HG03064 (cell line): ENCODE results near the gene NAA25.
"Not testable (repeated sequence)": the region's sequence is repeated elsewhere in the genome, so short reads cannot be mapped to it uniquely, and the experiment has no call there.

Experiments
- ATAC-seq: cut with Tn5 transposase; IDR thresholded peaks from one replicate; pipeline ENCODE4 v1.9.1; 2021; ENCODE audit warnings: low read depth; ENCODE audit not compliant: unreplicated experiment

Gene NAA25

GRCh38 chr12:112011685-112012084, 96.9 kb downstream of the NAA25 start:
- ATAC-seq = no peak

DNA sequence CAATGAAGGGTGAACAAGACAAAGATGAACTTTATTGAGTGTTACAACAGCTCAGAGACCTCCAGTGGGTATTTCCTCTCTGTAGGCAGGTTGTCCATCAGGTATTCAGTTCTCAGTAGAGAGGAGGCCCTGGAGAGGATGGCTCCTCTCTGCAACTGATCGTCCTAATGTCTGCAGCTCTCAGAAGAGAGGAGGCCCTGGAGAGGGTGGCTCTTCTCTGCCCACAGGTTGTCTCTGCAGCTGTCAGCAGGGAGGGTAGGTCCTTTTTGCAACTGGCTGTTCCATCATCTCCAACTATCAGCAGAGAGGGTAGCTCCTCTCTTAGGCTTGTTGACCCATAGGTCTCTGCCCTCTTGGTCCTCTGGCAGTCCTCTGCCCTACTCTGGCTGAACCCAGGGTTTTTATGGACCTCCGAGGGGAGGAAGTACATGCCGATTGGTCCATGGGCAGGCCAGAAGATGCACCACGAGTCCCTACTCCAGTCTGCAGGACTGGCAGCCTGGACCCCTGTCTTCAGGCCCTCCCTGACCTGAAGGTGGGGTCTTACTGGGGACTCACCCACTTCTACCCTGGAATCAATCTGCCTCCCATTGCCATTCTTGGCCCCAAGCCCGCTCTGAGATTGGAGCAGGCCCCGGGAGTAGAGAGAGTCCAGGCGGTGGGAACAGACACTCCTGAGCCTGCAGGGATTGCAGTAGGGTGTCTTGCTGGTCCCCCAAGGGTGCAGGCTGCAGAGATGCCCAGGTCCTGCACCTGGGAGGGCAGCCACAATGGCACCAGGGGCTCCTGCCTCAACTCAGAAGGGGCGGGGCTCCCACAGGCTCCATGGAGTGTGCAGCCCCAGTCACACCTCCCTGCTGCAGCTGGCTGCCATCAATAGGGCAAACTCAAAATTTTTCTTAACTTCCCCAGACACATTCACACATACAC, 97.9 kb downstream of the NAA25 start:
- ATAC-seq = no peak

GRCh38 chr12:112009596-112009995, 99.0 kb downstream of the NAA25 start:
- ATAC-seq = not testable (repeated sequence)

DNA sequence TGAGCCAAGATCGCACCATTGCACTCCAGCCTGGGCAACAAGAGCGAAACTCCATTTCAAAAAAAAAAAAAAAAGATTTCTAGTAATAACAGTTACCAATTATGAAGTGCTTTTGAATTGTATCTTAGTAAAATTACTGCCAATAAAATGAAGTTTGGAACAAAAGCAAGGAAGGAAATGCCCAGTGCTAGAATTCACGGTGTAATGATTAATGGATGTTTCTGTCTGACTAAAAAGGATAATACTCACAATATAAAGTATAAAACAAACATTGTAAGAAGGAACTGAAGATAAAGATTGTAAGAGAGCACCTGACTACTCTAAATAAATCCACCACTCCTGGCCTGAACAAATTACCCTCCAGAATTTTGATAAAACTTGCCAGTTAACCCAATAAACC, 99.7 kb downstream of the NAA25 start:
- ATAC-seq = no peak

DNA sequence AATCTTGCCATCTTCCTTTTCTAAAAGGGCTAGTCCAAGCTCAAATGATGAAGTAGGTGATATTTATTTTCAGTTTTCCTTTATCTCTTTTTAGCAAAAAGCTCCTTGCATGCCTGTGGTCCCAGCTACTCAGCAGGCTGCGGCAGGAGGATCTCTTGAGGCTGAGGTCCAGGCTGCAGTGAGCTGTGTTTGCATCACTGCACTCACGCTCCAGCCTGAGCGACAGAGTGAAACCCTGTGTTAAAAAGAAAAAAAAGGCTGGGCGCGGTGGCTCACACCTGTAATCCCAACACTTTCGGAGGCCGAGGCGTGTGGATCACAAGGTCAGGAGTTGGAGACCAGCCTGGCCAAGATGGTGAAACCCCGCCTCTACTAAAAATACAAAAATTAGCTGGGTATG, 100.6 kb downstream of the NAA25 start:
- ATAC-seq = no peak

DNA sequence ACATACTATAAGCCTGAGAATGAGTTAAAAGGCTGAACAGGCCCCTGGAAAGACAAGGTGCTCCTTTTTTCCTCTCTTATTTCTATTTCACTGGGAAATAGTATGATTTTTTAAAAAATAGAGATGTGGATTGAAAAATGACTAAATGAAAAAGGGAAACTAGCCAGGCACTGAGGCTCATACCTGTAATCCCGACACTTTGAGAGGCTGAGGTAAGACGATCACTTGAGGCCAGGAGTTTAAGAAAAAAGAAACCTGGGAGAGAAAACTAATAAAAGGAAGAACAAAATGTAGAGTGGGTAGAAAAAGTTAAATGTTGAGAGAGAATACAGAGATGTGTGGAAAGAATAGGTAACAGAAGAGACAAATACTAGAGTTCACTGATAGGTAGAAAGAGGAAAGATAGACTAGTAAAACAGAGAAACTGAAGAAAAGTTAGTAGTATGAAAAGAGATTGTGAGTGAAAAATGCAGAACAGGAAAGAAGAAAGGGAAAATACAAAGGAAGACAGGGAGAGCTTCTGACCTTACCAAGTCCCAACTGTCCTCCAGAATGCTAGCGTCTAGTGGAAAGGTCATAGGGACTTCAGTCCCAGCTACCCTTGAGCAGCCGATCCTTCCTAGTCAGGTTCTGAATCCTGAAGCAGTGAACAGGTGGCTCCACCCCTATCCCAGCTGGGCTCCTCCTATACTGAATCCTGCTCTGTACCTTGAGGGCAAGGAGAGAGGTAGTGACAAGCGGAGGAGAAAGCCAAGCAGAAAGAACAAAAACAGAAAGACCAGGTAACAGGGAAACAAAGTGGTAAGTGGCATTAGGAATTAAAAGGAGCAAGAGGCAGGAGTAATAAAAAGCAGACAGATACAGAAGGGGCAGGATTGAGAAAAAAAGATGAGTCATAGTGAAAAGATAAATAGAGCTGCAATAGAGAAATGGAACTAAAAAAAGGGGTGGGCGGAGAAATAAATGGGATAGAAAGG, 102.9 kb downstream of the NAA25 start:
- ATAC-seq = no peak

- no peak for ATAC-seq
Measured at GRCh38 chr12:112004041-112004440, 104.5 kb downstream of the NAA25 start.

- no peak for ATAC-seq
Measured at GRCh38 chr12:112001576-112001975, 107.0 kb downstream of the NAA25 start.

- ATAC-seq = no peak
Measured at GRCh38 chr12:112000820-112001219, 107.8 kb downstream of the NAA25 start.

- ATAC-seq = not testable (repeated sequence)
Measured at GRCh38 chr12:111999129-111999528, 109.5 kb downstream of the NAA25 start.

- ATAC-seq = no peak
Measured at GRCh38 chr12:111998015-111998414, 110.6 kb downstream of the NAA25 start.

DNA sequence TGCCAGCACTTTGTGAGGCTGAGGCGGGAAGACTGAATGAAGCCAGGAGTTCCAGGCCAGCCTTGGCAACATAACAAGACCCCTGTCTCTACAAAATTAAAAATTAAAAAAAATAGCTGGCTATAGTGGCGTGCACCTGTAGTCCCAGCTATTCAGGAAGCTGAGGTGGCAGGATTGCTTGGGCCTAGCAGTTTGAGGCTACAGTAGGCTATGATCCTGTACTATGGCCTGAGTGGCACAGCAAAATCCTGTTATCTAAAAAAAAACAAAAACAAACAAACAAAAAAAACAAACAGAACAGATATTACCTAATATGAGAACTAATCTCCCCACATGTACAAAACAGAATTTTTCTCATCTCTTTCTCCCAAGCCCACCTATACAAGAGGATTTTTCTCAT, 111.3 kb downstream of the NAA25 start:
- ATAC-seq = no peak

DNA sequence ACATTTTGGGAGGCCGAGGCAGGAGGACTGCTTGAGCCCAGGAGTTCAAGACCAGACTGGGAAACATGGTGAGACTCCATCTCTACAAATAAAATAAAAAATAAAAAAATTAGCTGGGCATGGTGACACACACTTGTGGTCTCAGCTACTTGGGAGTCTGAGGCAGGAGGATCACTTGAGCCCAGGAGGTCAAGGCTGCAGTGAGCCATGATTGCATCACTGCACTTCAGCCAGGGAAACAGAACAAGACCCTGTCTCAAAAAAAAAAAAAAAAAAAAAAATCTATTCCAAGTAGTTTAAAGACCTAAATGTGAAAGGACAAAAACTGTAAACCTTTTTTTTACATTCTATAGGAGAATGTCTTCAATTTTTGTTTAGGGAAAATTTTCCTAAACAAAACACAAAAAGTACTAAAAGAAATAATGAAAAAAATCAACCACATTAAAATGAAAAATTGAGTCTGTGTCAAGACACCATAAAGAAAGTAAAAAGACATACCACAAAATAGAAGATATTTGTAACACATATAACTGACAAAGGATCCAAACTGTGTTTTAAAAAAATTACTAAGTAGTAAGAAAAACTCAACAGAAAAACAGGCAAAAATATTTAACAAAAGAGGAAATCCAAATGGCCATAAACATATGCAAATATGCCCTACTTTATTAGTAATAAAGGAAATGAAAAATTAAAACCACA, 112.7 kb downstream of the NAA25 start:
- no peak for ATAC-seq

GRCh38 chr12:111994211-111995111, 114.1 kb downstream of the NAA25 start:
- not testable (repeated sequence) for ATAC-seq

GRCh38 chr12:111993292-111994150, 115.1 kb downstream of the NAA25 start:
- ATAC-seq = no peak

DNA sequence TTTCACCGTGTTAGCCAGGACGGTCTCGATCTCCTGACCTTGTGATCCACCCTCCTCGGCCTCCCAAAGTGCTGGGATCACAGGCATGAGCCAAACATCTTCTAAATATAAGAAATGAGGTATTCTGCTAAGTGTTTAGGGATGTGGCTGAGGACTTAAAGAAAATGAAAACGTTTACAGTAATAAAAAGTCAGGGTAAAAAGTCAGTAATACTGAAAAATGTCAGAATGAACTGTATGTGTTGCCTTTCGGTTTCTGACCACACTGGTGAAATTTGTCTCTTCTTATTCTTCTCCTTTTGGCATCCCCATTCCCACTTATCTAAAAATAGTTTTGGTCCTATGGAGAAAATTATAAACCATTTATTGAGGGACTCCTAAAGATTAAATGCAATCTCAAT, 116.1 kb downstream of the NAA25 start:
- ATAC-seq = no peak

DNA sequence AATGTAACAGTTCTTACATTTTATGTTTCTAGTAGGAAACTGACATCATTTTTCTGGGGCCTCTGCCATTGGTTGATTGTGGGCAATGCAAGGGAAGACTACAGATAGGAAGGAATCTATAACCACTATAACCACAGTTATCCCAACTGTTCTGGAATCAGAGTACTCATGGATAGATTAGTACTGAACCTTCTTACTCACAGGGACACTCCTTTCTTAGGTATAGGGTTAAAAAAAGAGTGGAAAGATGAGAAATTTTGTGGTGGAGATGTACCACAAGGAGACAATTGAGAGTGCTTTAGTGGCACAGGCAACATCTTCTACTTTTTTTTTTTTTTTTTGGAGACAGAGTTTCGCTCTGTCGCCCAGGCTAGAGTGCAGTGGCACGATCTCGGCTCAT, 116.6 kb downstream of the NAA25 start:
- ATAC-seq = no peak

- ATAC-seq = no peak
Measured at GRCh38 chr12:111991535-111991934, 117.0 kb downstream of the NAA25 start.

- no peak for ATAC-seq
Measured at GRCh38 chr12:111984820-111985219, 123.8 kb downstream of the NAA25 start.
